GOT3 (cell line): ENCODE measurements around the gene RPGRIP1L.

Experiments
- DNase-seq: peaks from one replicate; lab custom pipeline; 2025; ENCODE audit warnings: mixed read lengths; lab: John Stamatoyannopoulos, UW

The RPGRIP1L gene

GRCh38 chr16:53651357-53651756 is 52.3 kb downstream of the RPGRIP1L start:
- DNase-seq: no peak

GRCh38 chr16:53646506-53646905 is 57.2 kb downstream of the RPGRIP1L start:
- DNase-seq: no peak

- no peak for DNase-seq
These were observed 60.2 kb downstream of the RPGRIP1L start for GRCh38 chr16:53643474-53643873.

- DNase-seq: no peak
These were observed 61.6 kb downstream of the RPGRIP1L start for GRCh38 chr16:53642094-53642493.

- no peak for DNase-seq
These were observed 66.7 kb downstream of the RPGRIP1L start for GRCh38 chr16:53636978-53637377.

- no peak for DNase-seq
These were observed 71.1 kb downstream of the RPGRIP1L start for GRCh38 chr16:53632526-53632925.

GRCh38 chr16:53631236-53632025 is 72.2 kb downstream of the RPGRIP1L start:
- DNase-seq: no peak

GRCh38 chr16:53629607-53630312 is 73.9 kb downstream of the RPGRIP1L start:
- no peak for DNase-seq

GRCh38 chr16:53629151-53629550 is 74.5 kb downstream of the RPGRIP1L start:
- no peak for DNase-seq

GRCh38 chr16:53626811-53627210 is 76.8 kb downstream of the RPGRIP1L start:
- DNase-seq: no peak

GRCh38 chr16:53626161-53626560 is 77.5 kb downstream of the RPGRIP1L start:
- no peak for DNase-seq

- no peak for DNase-seq
These were observed 78.4 kb downstream of the RPGRIP1L start for GRCh38 chr16:53625221-53625620.

GRCh38 chr16:53622315-53622714 is 81.3 kb downstream of the RPGRIP1L start:
- DNase-seq: no peak

- DNase-seq: no peak
These were observed 83.2 kb downstream of the RPGRIP1L start for GRCh38 chr16:53620476-53620875.

GRCh38 chr16:53619235-53619634 is 84.4 kb downstream of the RPGRIP1L start:
- no peak for DNase-seq

GRCh38 chr16:53614346-53614745 is 89.3 kb downstream of the RPGRIP1L start:
- DNase-seq: no peak

GRCh38 chr16:53612003-53612402 is 91.7 kb downstream of the RPGRIP1L start:
- DNase-seq: no peak

- DNase-seq: no peak
These were observed 92.4 kb downstream of the RPGRIP1L start for GRCh38 chr16:53611179-53611696.

GRCh38 chr16:53609536-53609935 is 94.1 kb downstream of the RPGRIP1L start:
- no peak for DNase-seq

- DNase-seq: no peak
These were observed 95.6 kb downstream of the RPGRIP1L start for GRCh38 chr16:53608094-53608493.

- no peak for DNase-seq
These were observed 97.7 kb downstream of the RPGRIP1L start for GRCh38 chr16:53605831-53606400.

- no peak for DNase-seq
These were observed 98.3 kb downstream of the RPGRIP1L start for GRCh38 chr16:53605356-53605755.

- no peak for DNase-seq
These were observed 101.7 kb downstream of the RPGRIP1L start for GRCh38 chr16:53601961-53602360.
